ENCODE measurements around the gene PEX3.
"Not testable (repeated sequence)": the region's sequence is repeated elsewhere in the genome, so short reads cannot be mapped to it uniquely, and the experiment has no call there.

The PEX3 gene

GRCh38 chr6:143449082-143449713 lies 1.4 kb upstream of the PEX3 start:
- no peak for DNase-seq

GRCh38 chr6:143449714-143450452 lies 722 bp upstream of the PEX3 start:
- DNase-seq = peak; percentile 25

GRCh38 chr6:143451531-143451930 lies 926 bp downstream of the PEX3 start:
- DNase-seq = no peak

- no peak for DNase-seq
These were observed 7.2 kb downstream of the PEX3 start for GRCh38 chr6:143457563-143458359.

- no peak for DNase-seq
These were observed 14.9 kb downstream of the PEX3 start for GRCh38 chr6:143465546-143465945.

GRCh38 chr6:143468026-143468425 lies 17.4 kb downstream of the PEX3 start:
- DNase-seq = no peak

- DNase-seq = not testable (repeated sequence)
These were observed 18.2 kb downstream of the PEX3 start for GRCh38 chr6:143468823-143469222.

GRCh38 chr6:143471822-143472221 lies 21.2 kb downstream of the PEX3 start:
- no peak for DNase-seq

GRCh38 chr6:143476545-143476944 lies 25.9 kb downstream of the PEX3 start:
- DNase-seq = no peak

- DNase-seq = no peak
These were observed 28.0 kb downstream of the PEX3 start for GRCh38 chr6:143478479-143479062.

- no peak for DNase-seq
These were observed 32.0 kb downstream of the PEX3 start for GRCh38 chr6:143482593-143482992.

GRCh38 chr6:143485967-143486366 lies 35.4 kb downstream of the PEX3 start:
- DNase-seq = no peak

GRCh38 chr6:143486752-143487151 lies 36.1 kb downstream of the PEX3 start:
- DNase-seq = no peak

- DNase-seq = no peak
These were observed 39.6 kb downstream of the PEX3 start for GRCh38 chr6:143490244-143490643.

- DNase-seq = no peak
These were observed 40.2 kb downstream of the PEX3 start for GRCh38 chr6:143490775-143491174.

GRCh38 chr6:143496974-143497373 lies 46.4 kb downstream of the PEX3 start:
- no peak for DNase-seq

- no peak for DNase-seq
These were observed 47.8 kb downstream of the PEX3 start for GRCh38 chr6:143498428-143498827.

- DNase-seq = no peak
These were observed 51.2 kb downstream of the PEX3 start for GRCh38 chr6:143501851-143502250.

- DNase-seq = no peak
These were observed 53.8 kb downstream of the PEX3 start for GRCh38 chr6:143504369-143504768.

- DNase-seq = no peak
These were observed 54.5 kb downstream of the PEX3 start for GRCh38 chr6:143505111-143505510.

GRCh38 chr6:143505537-143505936 lies 54.9 kb downstream of the PEX3 start:
- DNase-seq = no peak

- no peak for DNase-seq
These were observed 55.6 kb downstream of the PEX3 start for GRCh38 chr6:143506199-143506598.

- no peak for DNase-seq
These were observed 56.0 kb downstream of the PEX3 start for GRCh38 chr6:143506620-143507019.
